OCI-LY7 (cell line): ENCODE measurements around the gene RETREG2. TPM values are rescaled to one million over a fixed set of nuclear protein-coding genes. Genes with fewer than 3 reads are reported as not detected.

Source experiments
- BruUV-seq: library from RNA; stranded (reverse); fragments of 400-500 nt; replicated peaks from 2 replicates; lab custom pipeline; 2021; lab: Mats Ljungman, UMichigan
- CTCF ChIA-PET: fragments of 300-600 bp; sonication (Branson Sonifier 250); formaldehyde crosslinking; loops from one replicate; lab custom pipeline; 2022; ENCODE audit warnings: antibody characterized with exemption; ENCODE audit not compliant: unreplicated experiment; lab: Charles Lee
- POLR2A ChIA-PET: fragments of 300-600 bp; sonication (Branson Sonifier 250); formaldehyde crosslinking; loops from one replicate; lab custom pipeline; 2022; ENCODE audit warnings: antibody characterized with exemption; lab: Charles Lee
- DNase-seq: peaks from one replicate; pipeline ENCODE4 v3.0.0-alpha.2; 2015; ENCODE audit warnings: low spot score
- H2AFZ ChIP-seq: fragments of 200-600 bp; sonication (generic), shearing (Covaris generic); 2 replicates; pipeline ENCODE4 v1.6.1; 2014; ENCODE audit warnings: mild to moderate bottlenecking, antibody characterized with exemption, low read length, moderate library complexity
- H3K27ac ChIP-seq: fragments of 200-600 bp; sonication (generic); 2 replicates; pipeline ENCODE4 v1.5.1; 2014; ENCODE audit warnings: mixed run types, low read depth, mild to moderate bottlenecking, moderate library complexity, low read length, inconsistent platforms; ENCODE audit not compliant: poor library complexity, severe bottlenecking
- H3K36me3 ChIP-seq: fragments of 200-600 bp; sonication (generic); 2 replicates; pipeline ENCODE4 v1.6.1; 2014; ENCODE audit warnings: mild to moderate bottlenecking, antibody characterized with exemption, low read length, moderate library complexity, mixed read lengths; ENCODE audit not compliant: insufficient read depth
- H3K4me1 ChIP-seq: fragments of 200-600 bp; sonication (generic); 2 replicates; pipeline ENCODE4 v1.5.1; 2014; ENCODE audit warnings: mild to moderate bottlenecking, low read length; ENCODE audit not compliant: insufficient read depth, poor library complexity, severe bottlenecking
- H3K4me2 ChIP-seq: fragments of 200-600 bp; sonication (generic); 2 replicates; pipeline ENCODE4 v1.6.1; 2014; ENCODE audit warnings: mild to moderate bottlenecking, low read length
- H3K4me3 ChIP-seq: fragments of 200-600 bp; sonication (generic); 2 replicates; pipeline ENCODE4 v1.5.1; 2014; ENCODE audit warnings: mild to moderate bottlenecking, low read depth, low read length; ENCODE audit not compliant: poor library complexity, severe bottlenecking
- H3K79me2 ChIP-seq: fragments of 200-600 bp; sonication (generic); 2 replicates; pipeline ENCODE4 v1.6.1; 2016; ENCODE audit warnings: low read depth, mild to moderate bottlenecking, low read length, moderate library complexity, mixed read lengths; ENCODE audit not compliant: insufficient read depth
- H3K9me2 ChIP-seq: fragments of 200-600 bp; sonication (generic); 2 replicates; pipeline ENCODE4 v1.6.1; 2016; ENCODE audit warnings: mild to moderate bottlenecking, low read length, mixed read lengths; ENCODE audit not compliant: insufficient read depth
- H3K9me3 ChIP-seq: fragments of 200-600 bp; sonication (generic); 2 replicates; pipeline ENCODE4 v1.6.1; 2014; ENCODE audit warnings: mild to moderate bottlenecking, mixed run types, low read length, mixed read lengths
- H4K20me1 ChIP-seq: fragments of 200-600 bp; sonication (generic); 2 replicates; pipeline ENCODE4 v1.6.1; 2014; ENCODE audit warnings: mild to moderate bottlenecking, antibody characterized with exemption, low read length, moderate library complexity, mixed read lengths; ENCODE audit not compliant: insufficient read depth
- CTCF ChIP-seq: fragments of 200-600 bp; sonication (generic); conservative IDR thresholded peaks from 2 replicates; pipeline ENCODE4 v1.5.1; 2014; ENCODE audit warnings: mild to moderate bottlenecking, antibody characterized with exemption, low read length, moderate library complexity, mixed read lengths
- EZH2phosphoT487 ChIP-seq: fragments of 200-600 bp; sonication (generic); IDR thresholded peaks from 2 replicates; pipeline ENCODE4 v1.6.1; 2018; ENCODE audit warnings: low read depth, borderline replicate concordance, mild to moderate bottlenecking, mixed run types, antibody characterized with exemption, low read length, moderate library complexity, mixed read lengths
- intact Hi-C: fragments of 100-400 bp; cut with micrococcal nuclease; formaldehyde crosslinking; loops from one replicate; pipeline ENCODE4 v1.10.0; 2022; ENCODE audit not compliant: unreplicated experiment
- total RNA-seq, 2 experiments: library from RNA; depleted of rRNA in 1 of 2; stranded (reverse); fragments of >200 nt in 1 of 2; shearing (Covaris generic) in 1 of 2; gene quantifications; 2 replicates each; pipeline ENCODE4 v1.2.3, GENCODE V29; 2014 to 2022

Gene RETREG2
- total RNA-seq, 2 experiments from 2014 or later, result 59.1 to 74.6 TPM

GRCh38 chr2:219129589-219129988 lies 48.5 kb upstream of the RETREG2 start:
- Histone ChIP-seq H3K4me3 (no peak overlapping the region), H3K4me2 (no peak overlapping the region), H2AFZ (no peak overlapping the region), H3K27ac (no peak overlapping the region), H3K4me1 (no peaks in the 10 kb centered on the region), H3K9me3 (no peaks in the 10 kb centered on the region), H4K20me1 (no peaks in the 10 kb centered on the region), H3K79me2 (no peaks in the 10 kb centered on the region), H3K36me3 (no peaks in the 10 kb centered on the region), H3K9me2 (no peaks in the 10 kb centered on the region)
- POLR2A ChIA-PET, result no interaction called here
- DNase-seq, result no peak
- CTCF ChIA-PET, result no interaction called here
- intact Hi-C loops, result no loop called here
- no TSS peak for BruUV-seq
- no peak for TF ChIP-seq CTCF
- TF ChIP-seq EZH2phosphoT487, result no peak

DNA sequence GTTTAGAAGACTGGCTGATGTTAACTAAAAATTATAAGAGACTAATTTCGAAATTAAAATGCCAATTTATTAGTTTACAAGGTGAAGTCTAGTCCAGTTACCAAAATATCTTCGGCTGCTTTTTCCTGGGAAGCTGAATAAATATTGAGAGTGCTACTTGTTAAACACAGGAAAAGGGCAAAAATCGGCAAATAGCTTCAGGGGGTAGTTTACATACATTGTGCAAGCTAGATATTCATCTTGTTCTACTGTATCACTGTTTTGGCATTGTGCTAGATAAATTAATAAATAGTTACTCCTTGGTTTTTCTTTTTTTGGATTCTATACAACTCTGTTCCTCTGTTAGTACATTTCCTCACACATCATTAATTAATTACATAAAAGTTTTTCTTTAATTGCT lies 46.7 kb upstream of the RETREG2 start:
- BruUV-seq, result no TSS peak
- no peak overlapping the region for H3K4me3 ChIP-seq
- H3K27ac ChIP-seq, result no peak overlapping the region
- no peaks in the 10 kb centered on the region for H3K9me3 ChIP-seq
- H4K20me1 ChIP-seq, result no peaks in the 10 kb centered on the region
- no peak for TF ChIP-seq CTCF
- TF ChIP-seq EZH2phosphoT487, result no peak
- no peaks in the 10 kb centered on the region for H3K36me3 ChIP-seq
- ChIA-PET POLR2A (no interaction called here), CTCF (no interaction called here)
- H3K79me2 ChIP-seq, result no peaks in the 10 kb centered on the region
- no peak overlapping the region for H2AFZ ChIP-seq
- H3K9me2 ChIP-seq, result no peaks in the 10 kb centered on the region
- intact Hi-C loops, result no loop called here
- no peaks in the 10 kb centered on the region for H3K4me1 ChIP-seq
- no peak overlapping the region for H3K4me2 ChIP-seq
- no peak for DNase-seq

GRCh38 chr2:219131744-219132143 lies 46.3 kb upstream of the RETREG2 start:
- BruUV-seq, result no TSS peak
- no peak overlapping the region for H3K27ac ChIP-seq
- CTCF ChIA-PET, result no interaction called here
- TF ChIP-seq EZH2phosphoT487, result no peak
- TF ChIP-seq CTCF, result no peak
- intact Hi-C loops, result no loop called here
- H3K4me3 ChIP-seq, result no peak overlapping the region
- H3K9me2 ChIP-seq, result no peaks in the 10 kb centered on the region
- H3K4me1 ChIP-seq, result no peaks in the 10 kb centered on the region
- no peaks in the 10 kb centered on the region for H3K36me3 ChIP-seq
- no peak for DNase-seq
- no peaks in the 10 kb centered on the region for H3K9me3 ChIP-seq
- no peak overlapping the region for H2AFZ ChIP-seq
- H3K79me2 ChIP-seq, result no peaks in the 10 kb centered on the region
- no peak overlapping the region for H3K4me2 ChIP-seq
- POLR2A ChIA-PET, result no interaction called here
- H4K20me1 ChIP-seq, result no peaks in the 10 kb centered on the region
